A549 (cell line): ENCODE data around the gene KCNAB1.

ENCODE experiments used
- CHD4 ChIP-seq: fragments of 200-600 bp; sonication (generic); IDR thresholded peaks from 2 replicates; pipeline ENCODE4 v1.6.1; 2016; ENCODE audit warnings: antibody characterized with exemption, mild to moderate bottlenecking, borderline replicate concordance
- CTCF ChIP-seq: fragments of >200 bp; sonication (Bioruptor Twin); formaldehyde crosslinking; IDR thresholded peaks from 3 replicates; pipeline ENCODE4 v1.5.1; 2016
- EP300 ChIP-seq, 2 experiments: fragments of >200 bp; sonication (Bioruptor Twin); formaldehyde crosslinking; IDR thresholded peaks; 2 replicates in 1 of 2; 3 replicates in 1 of 2; pipeline ENCODE4 v1.6.1; 2016 to 2017
- ESRRA ChIP-seq: fragments of 150-350 bp; IDR thresholded peaks from 2 replicates; pipeline ENCODE4 v1.6.1; 2014; ENCODE audit warnings: mild to moderate bottlenecking, low read length, borderline replicate concordance
- JUNB ChIP-seq: fragments of >200 bp; sonication (Bioruptor Twin); formaldehyde crosslinking; IDR thresholded peaks from 2 replicates; pipeline ENCODE4 v1.6.1; 2016
- MAX ChIP-seq: IDR thresholded peaks from 2 replicates; pipeline ENCODE4 v1.6.1; 2012
- NPAS2 ChIP-seq: fragments of 250-450 bp; sonication (Bioruptor Pico); IDR thresholded peaks from 2 replicates; pipeline ENCODE4 v1.8.0; 2022; ENCODE audit warnings: mild to moderate bottlenecking, moderate library complexity, borderline replicate concordance
- NR3C1 ChIP-seq: fragments of >200 bp; sonication (Bioruptor Twin); formaldehyde crosslinking; IDR thresholded peaks from 3 replicates; pipeline ENCODE4 v1.6.1; 2017
- POLR2A ChIP-seq: IDR thresholded peaks from 2 replicates; pipeline ENCODE4 v1.6.1; 2012; ENCODE audit warnings: mild to moderate bottlenecking, low read length
- RFX5 ChIP-seq: fragments of 450-650 bp; IDR thresholded peaks from 2 replicates; pipeline ENCODE4 v1.7.1; 2014; ENCODE audit warnings: antibody characterized with exemption, mild to moderate bottlenecking, moderate library complexity
- USF2 ChIP-seq: fragments of 450-650 bp; IDR thresholded peaks from 2 replicates; pipeline ENCODE4 v1.6.1; 2014; ENCODE audit warnings: antibody characterized with exemption

GRCh38 chr3:156479604-156480003, 359.2 kb downstream of the KCNAB1 start:
- TF ChIP-seq USF2: no peak
- TF ChIP-seq CTCF: no peak
- TF ChIP-seq MAX: no peak
- TF ChIP-seq EP300 (IDR thresholded peaks at IDR 0.05): no peak
- TF ChIP-seq POLR2A: no peak
- TF ChIP-seq CHD4: no peak
- TF ChIP-seq NR3C1: no peak
- no peak for TF ChIP-seq ESRRA
- no peak for TF ChIP-seq JUNB
- no peak for TF ChIP-seq RFX5
- TF ChIP-seq NPAS2 (CRISPR knock-in tag): no peak
